Measurements from ENCODE around the gene PAFAH1B2. TPM values are rescaled to one million over a fixed set of nuclear protein-coding genes. Genes with fewer than 3 reads are reported as not detected.

PAFAH1B2 gene
- total and polyA plus RNA-seq, 3 donors from 2014 or later = 66.5 to 156 (median 150) TPM

GRCh38 chr11:117152066-117152465, 8.0 kb downstream of the PAFAH1B2 start:
- Histone ChIP-seq H3K27ac (no peak overlapping the region), H3K27me3 (no peaks in the 10 kb centered on the region), H3K4me3 (no peak overlapping the region), H3K36me3 (ENCODE audit: low read depth, missing control alignments) (no peaks in the 10 kb centered on the region), H3K4me1 (peaks cover 3% of the 10 kb centered on the region), H3K9me3 (no peaks in the 10 kb centered on the region)
- no peak for TF ChIP-seq POLR2A (IDR thresholded peaks at IDR 0.05)
- TF ChIP-seq CTCF (IDR thresholded peaks at IDR 0.05) = no peak
- DNase-seq = no peak
- intact Hi-C loops (cut with DNase I; ENCODE audit: low total_unique reads) = no loop called here
- 45 to 63% methylated on average over 2 of the region's 2 CpGs for WGBS, 2 donors

- no peaks in the 10 kb centered on the region for H3K9me3 ChIP-seq
- H3K4me1 ChIP-seq = no peaks in the 10 kb centered on the region
- no peaks in the 10 kb centered on the region for H3K27me3 ChIP-seq
- DNase-seq = no peak
- intact Hi-C loops (cut with DNase I; ENCODE audit: low total_unique reads) = no loop called here
- WGBS, 2 donors = 90 to 91% methylated on average over 5 of the region's 5 CpGs
- H3K36me3 ChIP-seq (ENCODE audit: low read depth, missing control alignments) = no peaks in the 10 kb centered on the region
- no peak overlapping the region for H3K27ac ChIP-seq
- H3K4me3 ChIP-seq = no peak overlapping the region
- TF ChIP-seq POLR2A (IDR thresholded peaks at IDR 0.05) = no peak
Measured at GRCh38 chr11:117154468-117154867, 10.4 kb downstream of the PAFAH1B2 start.

- H3K27ac ChIP-seq = no peak overlapping the region
- no peaks in the 10 kb centered on the region for H3K9me3 ChIP-seq
- no peak for DNase-seq
- no peak for TF ChIP-seq CTCF (IDR thresholded peaks at IDR 0.05)
- TF ChIP-seq POLR2A (IDR thresholded peaks at IDR 0.05) = no peak
- no peaks in the 10 kb centered on the region for H3K4me1 ChIP-seq
- no peaks in the 10 kb centered on the region for H3K36me3 ChIP-seq (ENCODE audit: low read depth, missing control alignments)
- H3K4me3 ChIP-seq = no peak overlapping the region
- no peaks in the 10 kb centered on the region for H3K27me3 ChIP-seq
- intact Hi-C loops (cut with DNase I; ENCODE audit: low total_unique reads) = no loop called here
- WGBS, 2 donors = 83 to 96% methylated on average over 2 of the region's 2 CpGs
Measured at GRCh38 chr11:117157507-117157906, 13.4 kb downstream of the PAFAH1B2 start.

- no peaks in the 10 kb centered on the region for H3K36me3 ChIP-seq (ENCODE audit: low read depth, missing control alignments)
- no peak overlapping the region for H3K4me3 ChIP-seq
- DNase-seq = no peak
- whole genome bisulfite sequencing, 2 donors = 86 to 88% methylated on average over 2 of the region's 2 CpGs
- H3K9me3 ChIP-seq = no peaks in the 10 kb centered on the region
- H3K27ac ChIP-seq = no peak overlapping the region
- no peaks in the 10 kb centered on the region for H3K4me1 ChIP-seq
- no peak for TF ChIP-seq POLR2A (IDR thresholded peaks at IDR 0.05)
- no peak for TF ChIP-seq CTCF (IDR thresholded peaks at IDR 0.05)
- intact Hi-C loops (cut with DNase I; ENCODE audit: low total_unique reads) = no loop called here
- H3K27me3 ChIP-seq = no peaks in the 10 kb centered on the region
Measured at GRCh38 chr11:117159892-117160291, 15.8 kb downstream of the PAFAH1B2 start.

- Histone ChIP-seq H3K27ac (no peak overlapping the region), H3K36me3 (ENCODE audit: low read depth, missing control alignments) (no peaks in the 10 kb centered on the region), H3K27me3 (no peaks in the 10 kb centered on the region), H3K9me3 (no peaks in the 10 kb centered on the region), H3K4me3 (no peak overlapping the region), H3K4me1 (no peaks in the 10 kb centered on the region)
- WGBS, 2 donors = 70 to 74% methylated on average over 2 of the region's 2 CpGs
- no peak for DNase-seq
- intact Hi-C loops (cut with DNase I; ENCODE audit: low total_unique reads) = no loop called here
- no peak for TF ChIP-seq CTCF (IDR thresholded peaks at IDR 0.05)
- no peak for TF ChIP-seq POLR2A (IDR thresholded peaks at IDR 0.05)
Measured at GRCh38 chr11:117160826-117161225, 16.7 kb downstream of the PAFAH1B2 start.

All from testis (tissue), 3 donors.